ELF-1 (cell line): ENCODE measurements around the gene PFN3.

Experiments used
- DNase-seq: peaks from one replicate; pipeline ENCODE4 v3.0.0-alpha.2; 2016; ENCODE audit warnings: low read depth, low spot score

The PFN3 gene

DNA sequence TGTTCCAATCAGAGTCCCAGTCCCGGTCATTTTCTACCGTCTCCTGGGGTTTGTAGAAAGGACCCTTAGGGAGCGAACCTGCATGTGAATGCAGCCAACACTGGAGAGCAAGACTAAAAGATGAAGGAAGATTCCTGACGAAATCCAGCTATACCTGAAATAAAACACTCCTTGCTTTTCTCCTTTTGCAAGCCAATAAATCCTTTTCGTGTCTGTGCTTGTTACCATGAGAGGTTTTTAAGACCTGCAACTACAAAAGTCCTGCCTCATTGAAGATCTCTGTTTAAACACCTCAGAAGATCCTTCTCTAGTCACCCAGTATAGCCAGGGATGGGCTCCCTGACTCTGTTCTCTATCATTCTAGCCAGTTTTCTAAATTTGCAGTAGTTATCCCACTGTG, 26.2 kb downstream of the PFN3 start:
- no peak for DNase-seq

DNA sequence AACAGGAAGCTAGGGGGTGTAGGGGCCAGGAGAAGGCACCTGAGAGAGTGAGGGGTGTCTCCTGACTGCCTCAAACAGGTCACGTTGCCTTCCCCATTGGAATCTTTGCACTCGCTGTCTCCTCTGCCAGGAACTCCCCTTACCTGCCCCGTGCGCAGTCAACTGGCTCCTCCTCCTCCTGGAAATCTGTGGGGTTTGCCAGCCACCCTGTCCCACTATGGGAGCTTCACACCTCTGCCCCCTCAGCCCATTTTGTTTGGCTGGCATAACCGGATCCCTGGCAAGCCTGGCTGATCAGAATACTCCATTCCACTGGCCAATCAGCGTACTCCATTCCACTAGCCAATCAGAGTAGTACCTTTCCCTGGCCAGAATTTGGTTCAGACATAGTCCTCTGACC, 26.7 kb downstream of the PFN3 start:
- DNase-seq, result no peak

DNA sequence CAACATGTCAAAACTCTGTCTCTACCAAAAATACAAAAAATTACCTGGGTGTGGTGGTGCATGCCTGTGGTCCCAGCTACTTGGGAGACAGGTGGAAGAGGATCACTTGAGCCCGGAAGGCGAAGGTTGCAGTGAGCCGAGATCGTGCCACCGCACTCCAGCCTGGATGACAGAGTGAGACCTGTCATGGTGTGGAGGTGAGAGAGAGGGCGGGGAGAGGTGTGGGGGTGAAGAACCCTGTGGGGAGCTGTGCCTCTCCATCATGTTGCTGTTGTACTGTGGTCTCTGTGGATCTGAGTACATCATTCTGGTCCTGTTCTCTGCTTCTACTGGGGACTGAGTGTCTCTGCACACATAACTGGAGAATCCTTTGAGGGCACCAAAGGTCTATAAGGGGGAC, 27.6 kb downstream of the PFN3 start:
- no peak for DNase-seq

DNA sequence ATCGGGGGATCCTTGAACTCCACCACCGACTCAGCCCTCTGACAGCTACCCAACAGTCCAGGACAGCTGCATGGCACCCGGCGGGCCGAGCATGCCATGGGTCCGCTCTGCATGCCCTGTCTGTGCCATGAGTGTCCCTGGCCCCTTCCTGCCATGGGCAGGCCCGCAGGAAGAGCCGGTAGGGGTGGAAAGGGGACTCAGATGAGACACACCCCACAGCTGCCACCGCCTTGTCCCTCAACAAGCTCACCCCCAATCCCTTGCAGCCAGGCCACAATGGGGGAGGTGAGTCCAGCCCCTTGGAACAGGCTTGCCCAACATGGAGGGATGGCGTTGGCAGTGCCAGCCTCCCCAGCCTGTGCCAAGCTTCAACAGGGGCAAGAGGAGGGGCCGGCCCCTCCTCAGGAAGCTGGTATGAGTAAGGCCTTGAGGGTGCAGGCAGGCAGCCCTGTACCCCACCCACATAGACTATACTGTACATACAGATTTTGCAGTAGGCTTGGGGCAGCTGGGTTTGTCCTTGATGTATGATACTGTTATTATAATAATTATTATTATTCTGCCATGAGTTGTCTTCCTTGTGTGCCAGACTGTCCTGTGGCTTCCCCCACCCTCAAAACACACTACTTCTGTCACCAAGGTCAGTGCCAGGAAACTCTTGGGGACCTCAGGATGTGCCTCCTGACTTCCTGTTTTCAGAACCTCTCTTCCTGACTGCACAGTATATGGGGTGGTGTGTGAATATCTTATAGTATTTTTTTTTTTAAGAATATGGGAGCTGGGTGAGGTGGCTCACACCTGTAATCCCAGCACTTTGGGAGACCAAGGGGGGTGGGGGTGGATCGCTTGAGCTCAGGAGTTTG, 28.2 kb downstream of the PFN3 start:
- no peak for DNase-seq

DNA sequence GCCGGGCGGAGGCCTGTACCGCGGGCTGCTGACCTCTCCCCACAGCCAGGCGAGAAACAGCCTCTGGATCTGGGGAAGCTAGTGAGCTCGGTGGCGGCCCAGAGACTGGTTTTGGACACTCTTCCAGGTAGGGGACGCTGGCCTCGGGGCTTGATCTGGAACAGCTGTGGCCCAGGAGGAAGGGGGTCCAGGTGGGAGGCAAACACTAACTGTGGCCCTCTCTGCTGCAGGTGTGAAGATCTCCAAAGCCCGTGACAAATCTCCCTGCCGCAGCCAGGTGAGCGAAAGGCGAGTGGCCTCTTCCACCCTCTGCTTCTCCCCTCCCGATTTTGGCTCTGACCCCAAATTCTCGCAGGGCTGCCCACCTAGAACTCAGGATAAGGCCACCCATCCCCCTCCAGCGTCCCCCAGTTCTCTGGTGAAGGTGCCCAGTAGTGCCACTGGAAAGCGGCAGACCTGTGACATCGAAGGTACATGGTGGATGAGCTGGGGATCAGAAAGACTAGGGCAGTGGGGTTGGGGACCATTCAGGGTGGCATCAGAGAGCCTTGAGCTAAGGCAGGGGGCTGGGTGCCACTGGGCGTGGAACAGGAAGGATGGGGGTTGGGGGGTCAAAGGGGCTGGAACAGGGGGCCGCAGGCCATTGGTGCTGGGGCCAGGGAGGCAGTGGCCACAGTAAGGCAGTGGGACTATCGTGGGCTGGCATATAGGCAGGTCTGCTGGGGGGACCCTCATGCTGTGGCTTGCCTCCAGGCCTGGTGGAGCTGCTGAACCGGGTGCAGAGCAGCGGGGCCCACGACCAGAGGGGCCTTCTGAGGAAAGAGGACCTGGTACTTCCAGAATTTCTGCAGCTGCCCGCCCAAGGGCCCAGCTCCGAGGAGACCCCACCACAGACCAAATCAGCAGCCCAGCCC, 29.1 kb downstream of the PFN3 start:
- no peak for DNase-seq

DNA sequence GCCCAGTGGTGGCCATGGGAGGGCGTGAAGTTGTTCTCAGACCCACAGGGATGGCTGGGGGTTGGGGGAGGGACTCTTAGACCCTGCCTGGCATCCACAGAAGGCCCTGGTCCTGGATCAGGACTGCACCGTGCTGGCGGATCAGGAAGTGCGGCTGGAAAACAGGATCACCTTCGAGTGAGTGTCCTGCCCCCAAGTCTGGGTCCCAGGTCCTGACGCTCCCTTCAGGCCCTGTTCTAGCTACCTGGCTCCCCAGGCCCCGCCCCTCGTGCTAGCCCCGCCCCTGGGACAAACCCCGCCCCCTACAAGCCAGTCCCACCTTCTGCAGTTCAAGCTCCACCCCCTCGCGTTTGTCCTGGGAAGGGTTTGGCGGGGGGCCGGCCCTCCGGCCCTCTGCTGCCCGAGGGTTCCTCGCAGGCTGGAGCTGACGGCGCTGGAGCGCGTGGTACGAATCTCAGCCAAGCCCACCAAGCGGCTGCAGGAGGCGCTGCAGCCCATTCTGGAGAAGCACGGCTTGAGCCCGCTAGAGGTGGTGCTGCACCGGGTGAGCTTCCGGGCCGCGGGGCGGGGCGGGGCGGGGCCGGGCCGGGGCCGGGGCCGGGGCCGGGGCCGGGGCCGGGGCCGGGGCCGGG, 29.9 kb downstream of the PFN3 start:
- peak; percentile 98 for DNase-seq

DNA sequence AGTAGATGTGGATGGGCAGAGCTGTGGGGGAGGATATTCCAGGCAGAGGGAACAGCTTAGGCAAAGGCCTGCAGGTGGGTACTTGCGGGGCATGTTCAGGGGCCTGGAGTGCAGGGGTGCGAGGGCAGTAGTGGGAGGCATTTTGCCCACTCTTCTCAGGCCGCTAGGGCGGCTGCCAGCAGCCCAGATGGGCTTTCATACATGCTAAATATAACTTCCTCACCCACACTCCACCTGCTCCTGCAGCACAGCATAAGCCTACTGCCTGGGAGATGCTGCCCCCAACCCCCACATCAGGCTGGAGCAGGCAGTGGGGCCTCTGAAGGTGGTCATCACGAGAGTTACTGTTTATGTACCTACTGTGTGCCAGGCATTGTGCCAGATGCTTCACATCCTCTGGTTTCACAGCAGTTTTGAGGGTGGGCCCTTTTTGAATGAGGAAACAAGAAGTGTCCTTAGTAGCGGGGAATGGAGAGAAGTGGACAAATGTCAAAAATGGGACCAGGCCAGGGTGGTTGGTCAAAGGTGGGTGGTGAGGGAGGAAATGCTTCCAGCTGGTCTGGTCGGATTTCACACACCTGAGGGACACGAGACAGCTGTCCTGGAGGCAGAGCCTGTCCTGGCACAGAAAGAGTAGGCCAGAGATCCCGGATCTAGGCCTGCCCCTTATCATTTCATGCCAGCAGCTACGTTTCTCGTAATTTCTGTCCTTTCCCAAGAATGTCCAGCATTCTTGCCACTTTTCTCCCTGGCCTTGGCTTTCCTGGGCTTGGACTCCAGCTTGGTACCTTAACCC, 30.6 kb downstream of the PFN3 start:
- no peak for DNase-seq

DNA sequence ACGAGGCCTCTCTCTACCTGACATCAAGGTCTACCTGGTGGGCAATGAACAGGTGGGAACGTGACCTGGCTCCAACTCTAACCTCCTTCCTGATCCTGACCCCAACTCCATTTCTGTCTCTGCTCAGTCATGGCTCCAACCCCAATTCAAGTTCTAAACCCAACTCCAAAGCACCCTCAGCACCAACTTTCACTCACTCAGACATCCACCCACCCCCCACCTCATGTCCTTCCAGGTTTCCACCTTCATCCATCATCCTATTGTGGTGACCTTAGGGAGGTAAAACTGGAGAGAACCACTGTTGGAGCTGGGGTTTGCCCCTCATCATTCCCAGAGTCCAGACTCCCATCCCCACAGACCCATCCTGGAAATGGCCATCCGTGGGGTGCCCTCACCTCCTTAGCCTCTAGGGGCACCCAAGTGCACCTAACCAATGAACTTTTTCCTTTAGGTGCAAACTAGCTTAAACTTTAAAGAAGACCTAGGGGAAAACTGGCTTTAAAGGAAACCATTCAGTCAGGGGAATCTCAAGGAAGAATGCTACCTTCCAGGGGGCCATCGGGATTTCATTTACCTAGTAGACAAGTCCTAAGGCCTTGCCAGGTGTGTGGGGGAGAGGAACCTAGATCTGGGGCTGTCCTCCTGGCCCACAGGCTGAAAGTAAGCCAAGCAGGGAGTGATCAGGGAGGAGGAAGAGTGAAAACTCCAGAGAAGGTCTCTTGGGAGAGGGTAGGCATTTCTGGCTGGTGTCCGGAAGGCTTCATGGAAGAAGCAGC, 31.4 kb downstream of the PFN3 start:
- DNase-seq, result no peak

DNA sequence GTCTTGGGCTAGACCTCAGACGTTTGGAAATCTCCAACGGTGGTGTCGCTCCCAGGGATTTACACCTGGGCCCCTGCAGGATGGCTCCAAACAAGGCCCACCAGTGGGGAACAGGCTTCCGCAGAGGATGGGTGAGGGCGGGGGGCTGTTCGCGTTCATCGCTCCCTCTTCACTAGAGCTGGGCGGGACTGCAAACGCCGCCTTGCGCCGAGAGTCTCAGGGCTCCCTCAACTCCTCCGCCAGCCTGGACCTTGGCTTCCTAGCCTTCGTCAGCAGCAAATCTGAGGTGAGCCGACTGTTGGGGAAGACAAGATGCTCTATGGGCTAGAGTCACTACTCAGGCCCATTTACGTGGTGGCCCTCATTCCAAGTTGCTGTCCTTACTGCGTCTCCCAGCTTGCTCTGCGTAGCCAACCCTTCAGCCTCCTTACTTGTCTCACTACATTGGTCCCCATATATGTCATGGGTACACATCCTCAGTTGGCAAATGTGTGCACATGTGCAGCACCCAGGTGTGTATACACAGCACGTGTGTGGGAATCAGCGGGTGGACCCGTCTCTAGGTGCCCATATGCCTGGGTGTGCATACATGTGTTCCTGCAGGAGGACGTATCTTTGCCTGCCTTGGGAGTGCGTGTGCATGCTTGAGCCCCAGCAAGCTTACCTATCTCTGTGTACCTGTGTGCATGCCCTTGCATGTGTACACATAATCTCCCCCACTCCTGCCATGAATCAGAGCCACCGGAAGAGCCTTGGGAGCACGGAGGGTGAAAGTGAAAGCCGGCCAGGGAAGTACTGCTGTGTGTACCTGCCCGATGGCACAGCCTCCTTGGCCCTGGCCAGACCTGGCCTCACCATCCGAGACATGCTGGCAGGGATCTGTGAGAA, 32.2 kb downstream of the PFN3 start:
- no peak for DNase-seq

DNA sequence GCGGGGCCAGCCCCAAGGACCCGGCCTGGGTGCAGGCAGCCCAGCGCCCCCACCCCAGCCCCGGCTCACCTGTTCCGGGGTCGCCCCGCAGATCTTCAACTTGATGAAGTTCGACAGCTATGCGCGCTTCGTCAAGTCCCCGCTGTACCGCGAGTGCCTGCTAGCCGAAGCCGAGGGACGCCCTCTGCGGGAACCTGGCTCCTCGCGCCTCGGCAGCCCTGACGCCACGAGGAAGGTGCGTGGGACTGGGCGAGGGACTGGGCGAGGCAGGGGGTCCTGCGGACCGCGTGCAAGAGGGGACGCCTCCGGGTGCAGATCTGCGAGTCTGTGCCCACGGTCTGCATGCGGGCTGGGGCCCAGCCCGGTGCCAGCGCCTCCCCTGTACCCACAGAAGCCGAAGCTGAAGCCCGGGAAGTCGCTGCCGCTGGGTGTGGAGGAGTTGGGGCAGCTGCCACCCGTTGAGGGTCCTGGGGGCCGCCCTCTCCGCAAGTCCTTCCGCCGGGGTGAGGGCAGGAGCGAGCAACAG, 33.1 kb downstream of the PFN3 start:
- DNase-seq, result no peak

DNA sequence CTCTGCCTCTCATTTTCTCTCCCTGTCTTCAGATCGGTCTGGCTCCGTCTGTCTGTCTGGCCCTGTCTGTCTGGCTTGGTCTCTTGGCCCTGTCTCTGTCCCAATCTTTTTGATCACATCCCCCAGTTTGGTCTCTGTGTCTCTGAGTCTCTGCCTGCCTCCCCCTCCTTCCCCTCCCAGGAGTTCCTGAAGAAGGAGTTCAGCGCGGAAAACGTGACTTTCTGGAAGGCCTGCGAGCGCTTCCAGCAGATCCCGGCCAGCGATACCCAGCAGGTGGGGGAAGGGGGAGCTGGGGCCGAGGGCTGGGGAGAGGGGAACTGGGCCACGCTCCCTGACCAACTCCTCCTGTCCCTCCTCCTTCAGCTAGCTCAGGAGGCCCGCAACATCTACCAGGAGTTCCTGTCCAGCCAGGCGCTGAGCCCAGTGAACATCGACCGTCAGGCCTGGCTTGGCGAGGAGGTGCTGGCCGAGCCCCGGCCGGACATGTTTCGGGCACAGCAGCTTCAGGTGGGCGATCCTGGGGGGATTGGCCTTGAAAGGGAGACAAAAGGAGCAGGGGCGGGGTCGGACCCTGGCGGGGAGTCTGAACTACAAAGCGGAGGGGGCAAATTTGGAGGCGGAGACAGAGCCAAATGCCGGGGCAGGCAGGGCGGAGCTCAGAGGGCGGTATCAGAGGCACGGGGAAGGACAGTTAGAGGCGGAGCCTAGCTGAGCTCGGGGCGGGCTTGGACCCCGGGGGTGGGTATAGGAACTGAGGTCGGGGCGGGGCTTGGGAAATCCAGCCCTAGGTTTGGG, 33.7 kb downstream of the PFN3 start:
- peak; percentile 95 for DNase-seq

DNA sequence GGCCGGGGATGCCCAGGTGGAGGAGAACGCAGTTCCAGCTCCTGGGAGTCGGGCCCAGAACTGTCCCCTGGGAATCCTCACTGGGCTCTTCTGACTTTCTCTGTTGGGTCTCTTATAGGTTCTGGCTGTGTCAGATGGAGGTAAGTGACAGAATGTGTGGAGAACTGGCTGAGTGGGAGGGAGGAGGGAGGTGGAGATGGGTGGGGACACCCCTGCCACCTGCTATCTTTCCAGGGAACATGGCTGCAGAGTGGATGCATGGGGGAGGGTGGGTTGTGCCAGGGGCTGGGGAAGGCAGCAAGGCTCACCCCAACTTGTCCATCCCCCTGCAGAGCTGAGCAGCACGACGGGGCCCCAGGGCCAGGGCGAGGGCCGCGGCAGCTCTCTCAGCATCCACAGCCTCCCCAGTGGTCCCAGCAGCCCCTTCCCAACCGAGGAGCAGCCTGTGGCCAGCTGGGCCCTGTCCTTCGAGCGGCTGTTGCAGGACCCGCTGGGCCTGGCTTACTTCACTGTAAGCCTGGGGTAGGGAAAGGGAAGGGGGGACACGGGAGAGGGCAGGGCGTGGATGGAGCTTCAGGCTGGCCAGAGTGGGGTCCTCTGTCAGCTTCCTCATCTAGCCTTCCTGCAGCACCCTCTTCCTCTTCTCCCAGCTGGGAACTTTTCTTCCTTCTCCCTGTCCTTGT, 34.5 kb downstream of the PFN3 start:
- DNase-seq, result no peak

DNA sequence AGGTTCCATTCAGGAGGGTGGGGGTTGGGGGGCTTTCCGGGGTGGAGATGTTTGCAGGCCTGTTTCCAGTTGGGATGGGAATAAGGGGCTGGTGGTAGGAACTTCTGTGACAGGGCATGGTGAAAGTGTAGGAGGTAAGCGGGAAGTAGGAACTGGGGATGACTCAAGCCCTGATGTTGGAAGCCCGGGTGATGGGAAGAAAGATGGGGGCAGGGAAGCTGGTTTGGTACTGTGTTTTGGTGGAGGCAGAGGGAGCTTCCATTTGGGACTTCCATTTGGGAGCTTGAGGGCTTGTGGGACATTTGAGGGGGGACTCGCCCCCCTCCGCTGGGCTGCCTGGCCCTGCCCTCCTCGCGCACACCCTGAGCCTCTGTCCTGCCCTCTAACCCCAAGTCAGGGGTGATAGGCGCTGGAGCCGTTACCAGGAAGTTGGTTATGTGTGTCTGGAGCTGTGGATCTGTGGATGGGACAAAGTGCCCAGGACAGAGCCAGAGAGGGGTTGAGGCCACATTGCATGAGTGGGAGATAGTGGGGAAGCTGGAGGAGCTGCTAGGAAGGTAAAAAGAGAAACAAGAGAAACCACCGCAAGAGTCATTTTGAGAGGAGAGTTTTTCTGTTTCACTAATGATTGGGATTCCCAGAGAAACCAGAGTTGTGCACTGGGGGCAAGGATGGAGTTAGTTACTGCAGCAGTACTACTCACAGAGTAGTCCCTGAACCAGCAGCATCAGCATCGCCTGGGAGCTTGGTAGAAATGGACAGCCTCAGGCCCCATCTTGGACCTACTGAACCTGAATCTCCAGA, 36.1 kb downstream of the PFN3 start:
- DNase-seq, result no peak

DNA sequence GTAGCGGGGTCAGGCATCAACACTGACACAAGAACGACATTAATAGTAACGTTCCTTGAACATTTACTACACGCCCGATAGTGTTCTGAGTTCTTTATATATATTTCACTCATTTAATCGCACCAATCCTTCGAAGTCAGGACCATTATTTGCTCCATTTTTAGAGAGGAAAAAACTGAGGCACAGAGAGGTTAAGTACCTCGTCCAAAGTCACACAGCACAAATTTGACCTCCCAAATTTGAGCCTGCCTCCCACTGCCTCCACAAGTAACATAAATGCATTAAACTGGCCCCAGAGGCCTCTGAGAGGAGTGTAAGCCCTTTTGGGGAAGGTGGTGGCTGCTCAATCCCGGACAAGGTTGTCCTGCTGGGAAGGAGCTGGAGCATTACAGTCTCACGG, 36.9 kb downstream of the PFN3 start:
- DNase-seq, result no peak

DNA sequence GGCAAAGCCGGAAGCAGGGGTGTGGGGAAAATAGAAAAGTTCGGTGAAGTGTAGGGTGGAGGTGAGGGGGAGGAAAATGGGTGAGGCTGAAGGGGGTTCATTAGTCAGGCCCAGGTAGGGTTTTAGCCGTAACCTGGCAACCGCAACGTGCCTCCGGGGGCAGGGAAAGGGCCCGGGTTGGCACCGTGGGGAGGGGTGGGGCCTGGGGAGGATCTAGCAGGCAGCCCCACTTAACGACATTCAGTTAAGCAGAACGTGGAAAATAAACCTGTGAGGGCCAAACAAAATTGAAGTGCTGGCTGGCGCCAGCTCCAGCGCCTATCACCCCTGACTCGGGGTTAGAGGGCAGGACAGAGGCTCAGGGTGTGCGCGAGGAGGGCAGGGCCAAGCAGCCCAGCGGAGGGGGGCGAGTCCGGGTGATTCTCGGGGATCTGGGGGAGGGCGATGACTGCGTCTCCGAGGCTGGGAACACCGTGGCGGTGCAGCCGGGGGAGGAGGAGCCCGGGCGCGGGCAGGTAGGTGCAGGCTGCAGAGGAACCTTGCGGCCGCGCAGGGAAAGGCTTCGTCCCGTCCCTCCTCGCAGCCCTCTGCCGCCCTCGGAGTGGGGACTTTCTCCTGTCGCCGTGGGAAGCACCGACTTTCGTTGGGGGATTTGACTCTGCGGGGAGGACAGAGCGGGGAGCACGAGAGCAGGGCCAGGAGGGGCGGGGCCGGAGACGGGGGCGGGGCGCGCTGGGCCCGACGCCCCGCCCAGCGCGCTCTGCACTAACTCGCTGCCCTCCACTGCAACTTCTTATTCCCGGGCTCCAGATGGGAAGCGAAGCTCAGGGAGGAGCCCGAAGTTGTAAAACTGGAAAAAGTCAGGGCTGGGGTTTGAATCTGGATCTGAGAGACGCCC, 37.6 kb downstream of the PFN3 start:
- DNase-seq, result peak; percentile 55

DNA sequence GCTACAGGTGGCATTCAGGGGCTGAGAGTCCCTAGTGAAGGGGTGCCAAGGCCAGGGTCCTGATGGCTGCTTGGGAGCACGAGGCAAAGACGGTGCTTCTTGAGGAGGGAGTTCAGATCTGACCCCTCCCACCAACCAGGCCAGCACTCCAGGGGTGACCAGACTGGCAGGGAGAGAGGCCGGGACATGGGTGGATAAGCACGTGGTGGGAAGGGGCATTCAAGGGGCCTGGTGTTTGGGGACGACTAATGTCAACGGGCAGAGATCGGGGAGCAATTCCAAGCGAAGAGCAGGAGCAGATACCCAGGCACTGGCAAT, 38.2 kb downstream of the PFN3 start:
- DNase-seq, result no peak
